Measurements from ENCODE around the gene ARHGAP10.
"Not testable (repeated sequence)": the region's sequence is repeated elsewhere in the genome, so short reads cannot be mapped to it uniquely, and the experiment has no call there.

Gene ARHGAP10

DNA sequence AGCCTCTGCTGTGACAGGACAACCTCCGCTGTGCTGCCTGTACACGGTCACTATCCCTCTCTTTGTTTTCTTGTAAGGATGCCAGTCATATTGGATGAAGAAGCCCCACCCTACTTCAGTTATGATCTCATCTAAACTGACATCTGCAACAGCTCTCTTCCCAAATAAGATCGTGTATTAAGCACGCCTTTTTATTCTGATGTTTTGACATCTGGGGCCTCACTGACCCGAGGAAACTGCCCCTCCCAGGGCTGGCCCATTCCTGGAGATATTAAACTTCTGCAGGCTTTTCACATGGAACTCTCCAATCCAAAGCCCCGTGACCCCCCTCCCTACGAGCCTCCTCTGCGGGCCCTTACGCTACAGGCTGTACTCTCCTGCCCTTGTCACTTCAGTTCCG is 232.0 kb downstream of the ARHGAP10 start:
- DNase-seq, result no peak

DNA sequence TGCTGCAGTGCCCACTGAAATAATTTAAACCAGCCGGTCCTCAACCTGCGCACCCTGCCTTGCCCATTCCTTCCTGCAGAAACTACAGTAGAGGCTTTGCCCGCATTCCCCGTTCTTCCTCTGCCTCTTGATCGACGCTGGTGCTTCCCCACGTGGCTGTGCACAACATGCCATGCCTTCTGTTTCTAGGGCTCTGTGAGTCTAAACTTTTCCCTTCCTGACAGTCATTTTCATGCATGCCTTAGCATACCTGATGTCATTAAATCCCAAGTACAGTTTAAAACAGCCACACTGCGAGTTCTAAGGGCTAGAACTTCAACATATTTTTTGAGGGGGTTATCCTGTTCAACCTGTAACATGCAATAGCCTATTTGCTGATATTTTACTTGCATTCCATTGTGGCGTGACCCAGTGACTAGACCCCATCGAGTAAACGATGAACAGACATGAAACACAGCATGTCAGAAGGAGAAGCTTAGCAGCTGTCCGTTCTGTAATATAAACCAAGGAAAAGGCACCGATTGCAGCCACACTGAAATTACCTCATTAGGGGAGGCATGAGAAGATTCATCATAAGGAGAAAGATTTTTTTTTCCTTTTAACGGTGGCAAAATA is 232.5 kb downstream of the ARHGAP10 start:
- no peak for DNase-seq

DNA sequence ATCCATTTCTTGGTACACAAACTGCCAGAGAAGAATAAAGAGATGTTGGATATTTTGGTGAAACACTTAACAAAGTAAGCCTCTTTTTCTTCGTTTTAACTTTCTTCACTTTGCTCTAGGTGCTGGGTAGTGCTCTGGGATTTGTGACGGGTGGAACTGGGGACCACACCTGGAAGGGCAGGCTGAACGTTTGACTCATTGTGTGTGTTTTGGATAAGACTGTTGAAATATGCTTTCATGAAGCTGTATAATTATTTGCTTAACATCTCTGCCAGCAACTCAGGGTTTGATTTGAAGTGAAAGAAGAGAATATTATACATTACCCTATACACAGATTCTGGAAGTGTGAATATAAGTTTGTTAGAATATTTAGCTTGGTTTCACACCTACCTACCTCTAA is 233.2 kb downstream of the ARHGAP10 start:
- no peak for DNase-seq

DNA sequence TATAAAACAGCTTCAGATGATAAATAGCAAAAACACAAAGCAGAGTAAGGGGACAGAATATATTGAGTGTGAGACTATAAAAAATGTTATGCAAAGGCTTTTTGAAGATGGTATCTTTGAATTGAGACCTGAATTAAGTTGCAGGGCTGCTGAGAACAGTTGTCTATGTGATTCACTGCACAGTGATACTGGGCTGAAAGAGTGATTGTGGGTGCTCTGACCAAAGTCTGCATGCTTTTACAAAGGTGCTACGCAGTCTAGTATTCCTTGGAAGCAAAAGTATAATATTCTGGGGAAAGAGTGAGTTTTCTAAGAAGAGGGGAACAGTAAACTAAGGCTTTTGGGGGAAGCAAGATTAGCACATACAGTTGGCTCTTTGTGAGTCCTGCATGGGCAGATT is 234.0 kb downstream of the ARHGAP10 start:
- no peak for DNase-seq

DNA sequence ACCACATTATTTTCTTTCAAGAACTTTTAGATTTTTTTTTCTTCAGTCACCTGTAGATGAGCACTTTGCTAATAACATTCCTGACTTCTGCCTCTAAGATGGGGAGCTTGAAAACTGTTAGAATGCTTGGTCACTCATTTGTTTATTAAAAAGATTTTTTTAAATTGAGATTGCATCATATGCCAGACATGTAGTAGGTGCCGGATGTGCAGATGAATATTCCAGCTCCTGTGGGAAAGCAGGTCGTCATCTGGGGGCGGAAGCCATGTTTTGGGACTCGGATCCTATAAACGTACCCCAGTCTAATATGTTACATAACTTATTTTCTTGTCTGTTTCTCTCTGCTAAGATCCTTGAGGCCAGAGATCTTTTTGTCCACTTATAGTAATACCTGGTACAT is 236.8 kb downstream of the ARHGAP10 start:
- no peak for DNase-seq

DNA sequence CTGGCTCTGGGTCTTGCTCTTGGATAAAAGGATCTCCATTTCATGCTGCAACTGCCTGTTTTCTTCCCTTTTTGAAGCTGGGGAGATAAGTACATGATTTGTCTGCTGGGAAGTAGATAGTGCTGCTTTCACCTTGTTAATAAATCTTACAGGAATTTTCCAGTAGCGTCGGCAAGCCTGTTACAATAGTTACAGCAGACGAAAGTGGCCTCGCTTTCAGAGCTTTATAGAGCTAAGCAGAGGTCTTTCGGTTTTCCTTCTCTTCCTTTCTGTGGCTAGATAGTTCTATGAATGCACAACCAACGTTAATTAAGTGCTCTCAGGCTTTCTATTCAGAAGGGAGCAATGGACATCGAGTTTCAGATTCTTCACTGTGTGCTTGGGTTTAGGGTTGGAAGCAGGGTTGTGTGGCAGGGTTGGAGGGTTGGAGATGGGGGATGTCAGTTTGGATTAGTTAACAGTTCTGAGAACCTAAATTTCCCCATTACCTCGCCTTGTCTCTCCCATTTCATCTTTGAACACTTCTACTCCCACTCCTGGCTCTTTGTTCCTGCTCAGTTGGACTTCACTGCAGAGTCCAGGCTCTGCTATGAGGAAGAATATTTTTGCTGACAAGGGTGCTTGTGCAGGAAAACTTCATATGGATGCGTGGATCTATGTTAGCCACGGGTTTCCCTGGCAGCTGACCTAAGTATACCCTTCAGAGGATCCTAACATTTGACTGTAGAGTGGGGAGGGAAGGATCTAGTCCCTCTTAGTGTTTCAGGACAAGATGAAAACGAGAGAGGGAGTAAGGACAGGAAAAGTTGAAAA is 237.9 kb downstream of the ARHGAP10 start:
- DNase-seq, result no peak

DNA sequence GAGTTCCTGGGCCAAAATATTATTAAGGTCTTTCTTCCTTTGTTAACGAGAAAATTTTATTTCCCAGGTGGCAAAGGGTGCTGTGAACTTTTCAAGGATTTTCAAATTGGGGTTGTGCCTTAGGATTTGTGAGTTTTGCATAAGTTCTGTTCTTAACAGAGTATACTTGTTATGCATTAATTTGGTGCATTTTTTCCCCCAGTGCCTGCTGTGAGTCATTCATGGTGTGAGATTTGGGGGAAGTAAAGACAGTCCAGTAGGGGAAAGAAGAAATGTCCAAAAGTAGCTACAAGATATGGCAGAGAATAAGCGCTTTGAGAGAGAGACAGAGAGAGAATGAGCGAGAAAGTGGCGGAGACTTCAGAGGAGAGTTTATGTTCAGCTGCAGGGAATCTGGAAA is 239.2 kb downstream of the ARHGAP10 start:
- DNase-seq, result no peak

DNA sequence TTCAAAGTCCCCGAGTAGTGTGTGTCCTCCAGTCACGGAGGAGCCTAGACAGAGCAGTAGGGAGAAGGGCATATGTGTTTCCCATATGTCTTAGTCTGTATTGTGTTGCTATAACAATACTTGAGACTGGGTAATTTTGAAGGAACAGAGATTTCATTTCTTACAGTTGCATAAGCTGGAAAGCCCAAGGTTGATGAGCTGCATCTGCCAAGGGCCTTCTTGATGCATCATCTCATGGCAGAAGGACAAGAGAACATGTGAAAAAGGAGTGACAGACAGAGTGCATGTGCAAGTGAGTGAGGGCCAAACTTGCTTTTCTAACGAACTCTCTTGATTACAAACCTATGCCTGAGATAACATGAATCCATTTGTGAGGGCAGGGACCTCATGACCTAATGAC is 243.4 kb downstream of the ARHGAP10 start:
- no peak for DNase-seq

DNA sequence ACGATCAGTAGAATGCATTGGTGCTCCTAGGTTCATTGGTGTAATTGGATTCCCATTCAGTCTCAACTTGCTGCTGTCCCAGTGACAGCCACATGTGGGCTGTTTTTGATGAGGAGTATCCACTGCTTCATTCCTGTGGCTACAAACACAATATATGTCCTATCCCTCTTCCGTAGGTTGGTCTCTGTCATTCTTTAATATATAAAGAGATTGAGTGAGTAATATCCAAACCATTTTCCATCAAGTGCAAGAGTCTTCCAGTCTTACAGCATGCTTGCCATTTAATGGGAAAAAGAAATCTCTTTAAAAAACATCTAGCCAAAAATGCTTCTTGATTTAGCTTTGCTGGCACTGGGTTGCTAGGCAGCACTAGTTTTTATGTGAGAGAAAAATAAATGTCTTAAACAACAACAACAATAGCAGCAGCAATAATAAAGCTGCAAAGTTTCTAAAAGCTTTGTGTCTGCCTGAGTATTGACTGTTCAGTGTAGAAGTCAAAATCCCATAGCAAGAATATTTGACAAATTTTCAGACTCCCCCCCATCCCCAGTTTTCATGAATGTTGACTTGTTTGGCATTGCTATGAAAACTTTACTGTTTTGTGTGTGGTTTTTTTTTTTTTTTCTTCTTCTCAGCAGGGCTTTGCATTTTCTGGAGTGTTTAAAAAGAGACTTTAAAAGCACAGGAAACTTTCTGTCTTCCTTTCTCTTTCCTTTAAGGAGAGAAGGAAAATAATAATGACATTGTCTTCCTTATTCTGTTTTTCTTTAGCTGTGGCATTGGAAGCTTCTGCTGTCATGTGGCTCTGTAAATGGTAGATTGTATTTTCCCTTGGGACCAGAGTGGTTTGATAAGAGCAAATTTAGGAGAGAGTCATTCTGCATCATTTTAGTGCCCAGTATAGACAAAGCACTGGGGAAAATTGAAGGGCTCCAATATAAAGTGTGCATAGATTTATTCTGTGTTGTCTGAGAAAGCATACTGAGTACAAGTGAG is 244.3 kb downstream of the ARHGAP10 start:
- no peak for DNase-seq

DNA sequence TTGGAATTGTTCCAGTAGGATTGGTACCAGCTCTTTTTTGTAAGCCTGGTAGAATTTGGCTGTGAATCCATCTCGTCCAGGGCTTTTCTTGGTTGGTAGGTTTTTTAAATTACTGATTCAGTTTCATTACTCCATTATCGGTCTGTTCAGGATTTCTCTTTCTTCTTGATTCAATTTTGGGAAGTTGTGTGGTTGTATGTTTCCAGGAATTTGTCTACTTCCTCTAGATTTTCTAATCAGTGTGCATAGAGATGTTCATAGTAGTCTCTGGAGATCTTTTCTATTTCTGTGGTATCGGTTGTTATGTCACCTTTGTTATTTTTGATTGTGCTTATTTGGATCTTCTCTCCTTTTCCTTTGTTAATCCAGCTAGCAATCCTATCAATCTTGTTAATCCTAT is 248.7 kb downstream of the ARHGAP10 start:
- no peak for DNase-seq

DNA sequence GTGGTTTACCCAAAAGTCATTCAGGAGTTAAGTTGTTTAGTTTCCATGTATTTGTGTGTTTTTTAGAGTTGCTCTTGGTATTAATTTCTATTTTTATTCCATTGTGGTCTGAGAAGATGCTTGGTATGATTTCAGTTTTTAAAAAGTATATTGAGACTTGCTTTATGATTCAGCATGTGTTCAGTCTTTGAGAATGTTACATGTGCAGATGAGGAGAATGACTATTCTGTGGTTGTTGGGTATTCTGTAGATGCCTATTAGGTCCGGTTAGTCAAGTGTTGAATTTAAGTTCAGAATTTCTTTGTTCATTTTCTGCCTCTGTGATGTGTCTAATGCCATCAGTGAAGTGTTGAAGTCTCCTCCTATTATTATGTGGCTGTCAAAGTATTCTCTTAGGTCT is 249.4 kb downstream of the ARHGAP10 start:
- no peak for DNase-seq

DNA sequence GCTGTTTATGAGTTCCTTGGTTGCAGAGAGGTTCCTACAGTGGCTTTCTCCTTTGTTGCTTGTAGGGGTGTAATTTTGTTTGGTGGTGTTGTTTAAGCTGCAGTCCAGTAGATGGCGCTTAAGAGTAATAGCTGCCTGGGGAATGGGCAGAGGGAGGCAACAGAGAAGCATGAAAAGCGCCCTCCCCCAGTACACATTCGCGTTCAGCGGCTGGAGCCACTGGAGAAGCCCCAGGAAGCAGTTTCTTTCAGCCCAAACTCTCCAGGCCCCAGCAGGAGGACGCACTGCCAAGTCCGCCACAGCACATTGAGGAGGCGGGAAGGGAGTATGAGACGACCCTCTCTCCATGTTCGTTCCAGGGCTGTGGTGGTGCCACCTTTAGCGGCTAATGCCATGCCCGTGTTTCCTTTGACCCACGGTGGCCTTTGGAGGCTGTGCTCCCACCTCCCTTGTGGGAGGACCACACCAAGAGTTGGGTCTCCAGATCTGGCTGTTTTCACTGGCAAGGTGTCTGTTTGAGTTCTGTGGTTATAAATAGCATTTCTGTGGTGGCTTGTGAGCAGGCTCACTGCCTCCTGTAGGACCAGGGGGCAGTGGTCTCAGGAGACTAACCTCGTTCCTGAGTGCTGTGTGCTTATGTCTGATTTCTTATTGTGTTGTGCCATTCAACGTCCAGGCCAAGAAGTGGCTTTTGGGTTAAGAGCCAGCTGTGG is 252.3 kb downstream of the ARHGAP10 start:
- peak; percentile 17 for DNase-seq

DNA sequence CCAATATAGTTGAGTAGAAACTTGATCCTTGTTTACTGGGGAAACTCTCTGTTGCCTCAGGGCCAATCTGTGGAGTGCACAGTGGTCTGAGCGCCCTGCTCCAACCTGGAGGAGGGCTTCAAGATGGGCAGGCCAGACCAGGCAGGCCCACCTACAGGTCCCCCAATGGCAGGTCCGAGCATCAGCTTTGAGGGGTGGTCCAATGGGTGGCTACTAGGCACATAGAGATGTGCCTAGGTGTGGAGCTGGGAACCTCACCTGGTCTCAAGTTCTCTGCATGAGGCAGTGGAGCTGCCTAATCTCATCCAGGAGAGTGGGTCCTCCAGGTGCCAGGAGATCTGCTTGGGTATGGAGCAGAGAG is 252.9 kb downstream of the ARHGAP10 start:
- DNase-seq, result no peak

DNA sequence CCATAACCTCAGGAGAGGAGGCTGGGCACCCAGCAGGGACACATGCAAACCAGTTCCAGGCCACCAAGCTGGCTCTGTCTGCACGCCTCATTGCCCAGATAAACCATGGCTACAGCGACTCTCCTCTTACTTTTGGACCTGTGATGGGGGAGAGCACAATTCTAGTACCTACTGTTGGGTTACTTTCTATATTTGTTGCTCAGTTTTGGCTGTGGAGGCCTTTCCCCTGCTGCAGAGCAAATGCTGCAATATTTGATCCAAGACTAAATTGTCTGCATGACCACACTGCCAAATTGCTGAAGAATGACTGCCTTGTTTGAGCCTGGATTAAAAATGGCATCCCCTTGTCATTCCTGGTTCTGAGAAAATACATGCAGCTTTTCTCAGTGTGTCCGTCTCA is 253.5 kb downstream of the ARHGAP10 start:
- DNase-seq, result no peak

DNA sequence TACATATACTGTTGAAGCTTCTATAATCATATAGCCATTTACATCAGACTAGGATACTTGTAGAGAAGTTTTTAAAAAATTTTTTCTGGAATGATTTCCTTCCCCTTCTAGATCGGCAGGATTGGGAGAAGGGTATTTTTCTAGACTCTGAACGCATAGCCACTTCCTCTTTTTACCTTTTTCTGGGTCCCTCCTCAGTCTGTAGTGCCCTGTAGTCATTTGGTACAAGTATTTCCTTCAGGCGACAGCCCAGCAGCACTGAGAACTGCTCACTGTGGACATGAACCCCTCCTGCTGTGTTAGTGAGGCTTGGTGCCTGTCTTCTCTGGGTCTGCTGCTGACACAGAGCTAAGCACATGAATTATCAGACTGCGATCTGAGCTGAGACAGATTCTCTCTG is 255.4 kb downstream of the ARHGAP10 start:
- DNase-seq, result no peak

DNA sequence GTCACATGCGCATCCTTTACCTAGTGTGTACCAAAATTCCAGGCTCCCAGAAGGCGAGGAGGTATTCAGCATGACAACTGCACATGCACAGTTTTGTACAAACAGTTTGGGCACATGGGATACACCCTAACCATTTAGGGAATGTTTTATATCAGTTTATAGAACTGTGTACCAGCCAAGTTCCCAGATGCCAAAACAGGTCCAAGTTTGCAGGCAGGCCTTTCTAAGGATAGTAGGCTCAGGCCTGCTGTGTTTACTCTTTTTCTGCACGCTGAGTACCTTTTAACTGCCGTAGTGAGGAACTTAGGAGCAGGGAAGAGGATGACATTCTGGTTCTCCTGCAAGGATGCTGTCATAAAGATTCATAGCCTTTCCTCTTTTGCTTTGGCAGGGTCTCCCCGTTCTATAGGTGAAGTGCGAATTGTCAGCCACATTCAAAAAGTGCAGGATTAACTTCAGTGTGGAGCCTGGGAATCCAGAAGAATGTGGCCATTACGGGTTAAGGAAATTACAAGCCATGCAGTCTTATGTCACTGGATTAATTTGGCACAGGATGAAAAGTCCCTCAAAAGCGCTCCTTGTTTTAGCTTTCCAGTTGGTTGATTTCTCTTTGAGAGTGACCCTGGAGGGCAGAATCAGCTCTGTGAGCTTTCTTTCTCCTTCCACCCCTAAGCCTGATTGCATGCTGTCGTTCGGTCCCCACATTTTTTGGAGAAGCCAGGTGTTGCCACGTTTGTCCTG is 259.8 kb downstream of the ARHGAP10 start:
- DNase-seq, result no peak

DNA sequence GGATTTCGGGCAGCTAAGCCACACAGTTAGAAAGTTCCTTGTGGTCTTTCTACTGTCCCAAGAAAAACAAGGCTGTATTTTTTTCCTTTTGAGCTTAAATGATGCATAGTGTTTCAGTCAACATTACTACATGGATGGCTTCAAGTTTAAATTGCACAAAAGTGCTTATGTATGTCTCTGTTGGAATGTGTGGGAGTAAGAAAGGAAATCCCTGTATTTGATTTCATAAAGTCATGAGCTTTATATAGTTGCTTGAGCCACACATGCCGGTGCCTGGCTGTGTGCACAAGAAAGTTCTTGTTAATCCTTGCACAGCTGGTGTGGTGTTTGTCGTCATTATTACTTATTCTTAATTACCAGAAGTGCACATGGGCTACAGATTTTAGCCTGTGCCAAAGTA is 262.2 kb downstream of the ARHGAP10 start:
- no peak for DNase-seq

DNA sequence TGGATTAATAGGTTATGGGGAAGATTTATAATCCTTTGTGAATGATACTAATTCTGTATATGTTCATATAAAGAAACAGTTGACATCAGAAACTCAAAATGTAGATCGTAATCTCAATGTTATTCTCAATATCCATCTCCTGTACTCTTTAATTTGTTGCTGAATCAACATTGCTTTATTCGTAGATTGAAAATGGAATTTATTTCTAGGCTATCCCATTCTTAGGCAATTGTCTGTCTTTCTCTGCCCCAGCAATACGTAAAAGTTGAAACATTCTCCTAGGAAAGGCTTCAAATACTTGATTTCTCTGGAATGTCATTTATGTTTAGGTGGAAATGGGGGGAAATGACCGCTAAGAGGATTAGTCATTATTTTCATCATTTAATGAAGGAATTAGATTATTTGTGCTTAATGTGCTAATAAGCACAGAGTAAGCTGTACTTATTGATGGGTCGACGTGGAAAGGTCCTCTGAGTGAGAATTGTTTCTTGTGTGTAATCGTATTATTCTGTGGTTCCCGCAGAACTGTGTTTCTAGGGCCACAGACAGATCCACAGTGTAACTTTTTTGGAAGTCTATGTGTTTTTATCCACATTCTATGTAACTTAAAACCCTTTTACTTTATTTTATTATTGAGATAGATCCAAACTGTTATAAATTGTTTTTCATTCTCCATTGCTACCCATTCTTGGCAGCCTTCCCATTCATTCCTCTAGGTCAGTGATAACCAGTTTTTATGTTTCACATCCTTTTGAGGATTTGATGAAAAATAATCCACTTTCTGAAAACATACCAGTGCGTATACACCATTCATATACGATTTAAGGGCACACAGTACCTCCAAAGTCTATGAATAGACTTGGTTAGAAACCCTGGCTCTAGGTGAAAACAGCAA is 262.9 kb downstream of the ARHGAP10 start:
- no peak for DNase-seq

DNA sequence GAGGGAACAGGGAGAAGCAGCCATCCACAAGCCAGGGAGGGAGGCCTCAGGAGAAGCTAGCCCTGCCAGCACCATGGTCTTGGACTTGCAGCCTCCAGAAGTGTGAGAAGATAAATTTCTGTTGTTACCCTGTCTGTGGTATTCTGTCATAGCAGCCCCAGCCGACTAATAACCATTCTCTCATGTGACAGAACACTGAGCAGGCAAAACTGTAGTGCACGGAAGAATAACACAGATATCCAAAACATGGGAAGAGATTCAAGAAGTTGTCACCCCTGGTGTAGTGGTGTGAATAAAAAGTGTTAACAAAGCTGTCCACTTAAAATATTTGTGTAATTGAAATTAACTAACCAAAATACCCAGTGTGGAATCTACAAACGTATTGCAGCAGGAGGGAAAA is 265.0 kb downstream of the ARHGAP10 start:
- DNase-seq, result no peak

DNA sequence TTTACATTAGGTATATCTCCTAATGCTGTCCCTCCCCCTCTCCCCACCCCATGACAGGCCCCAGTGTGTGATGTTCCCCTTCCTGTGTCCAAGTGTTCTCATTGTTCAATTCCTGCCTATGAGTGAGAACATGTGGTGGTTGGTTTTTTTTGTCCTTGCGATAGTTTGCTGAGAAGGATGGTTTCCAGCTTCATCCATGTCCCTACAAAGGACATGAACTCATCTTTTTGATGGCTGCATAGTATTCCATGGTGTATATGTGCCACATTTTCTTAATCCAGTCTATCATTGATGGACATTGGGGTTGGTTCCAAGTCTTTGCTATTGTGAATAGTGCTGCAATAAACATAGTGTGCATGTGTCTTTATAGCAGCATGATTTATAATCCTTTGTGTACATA is 268.1 kb downstream of the ARHGAP10 start:
- not testable (repeated sequence) for DNase-seq

DNA sequence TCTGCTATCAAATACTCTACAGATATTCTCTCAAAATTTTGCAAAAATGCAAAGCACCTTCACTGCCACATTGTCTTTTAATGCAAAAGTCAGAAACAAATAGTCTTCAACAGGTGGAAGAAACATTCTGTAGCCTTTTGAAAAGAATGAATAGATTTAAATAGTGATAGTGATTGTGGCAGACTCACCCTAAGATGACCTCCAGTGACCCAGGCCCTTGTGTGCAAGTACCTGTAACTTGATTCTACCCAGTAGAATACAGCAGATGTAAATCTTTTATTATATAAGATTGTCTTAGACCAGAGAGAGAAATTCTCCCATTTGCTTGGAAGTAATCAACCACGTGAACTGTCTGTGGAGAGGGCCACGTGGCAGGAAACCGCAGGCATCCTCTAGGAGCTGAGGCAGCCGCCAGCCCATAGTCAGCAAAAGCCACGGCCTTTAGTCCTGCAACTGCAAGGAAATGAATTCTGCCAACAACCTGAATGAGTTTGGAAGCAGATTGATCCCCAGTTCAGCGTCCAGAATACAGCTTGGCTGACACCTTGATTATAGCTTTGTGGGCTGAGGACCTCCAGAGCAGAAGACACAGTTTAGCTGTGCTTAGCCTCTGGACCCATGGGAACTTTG is 272.5 kb downstream of the ARHGAP10 start:
- DNase-seq, result no peak

All from NCI-H1694 treated with DMSO at 0.1 percent for 48 hours (cell line).